Calu3 (cell line): ENCODE data around the gene MARCHF2. TPM values are rescaled to one million over a fixed set of nuclear protein-coding genes. Genes with fewer than 3 reads are reported as not detected.

Experiments
- BruUV-seq: library from RNA; stranded (reverse); fragments of 400-500 nt; replicated peaks from 2 replicates; lab custom pipeline; 2021; lab: Mats Ljungman, UMichigan
- CTCF ChIA-PET: fragments of 300-600 bp; sonication (Branson Sonifier 250); formaldehyde crosslinking; loops from one replicate; lab custom pipeline; 2022; ENCODE audit warnings: antibody characterized with exemption; lab: Charles Lee
- DNase-seq: peaks from one replicate; pipeline ENCODE4 v3.0.0; 2022
- H3K27ac Mint-ChIP-seq: one replicate; pipeline ENCODE4 v1.8.0; 2022; ENCODE audit warnings: mixed read lengths; ENCODE audit not compliant: unreplicated experiment
- H3K27me3 Mint-ChIP-seq: one replicate; pipeline ENCODE4 v1.8.0; 2022; ENCODE audit warnings: mixed read lengths; ENCODE audit not compliant: unreplicated experiment
- H3K36me3 Mint-ChIP-seq: one replicate; pipeline ENCODE4 v1.8.0; 2022; ENCODE audit warnings: mild to moderate bottlenecking, moderate library complexity, mixed read lengths; ENCODE audit not compliant: insufficient read depth, unreplicated experiment
- H3K4me1 Mint-ChIP-seq: one replicate; pipeline ENCODE4 v1.8.0; 2022; ENCODE audit warnings: mild to moderate bottlenecking, low read depth, mixed read lengths; ENCODE audit not compliant: unreplicated experiment
- H3K4me3 Mint-ChIP-seq: one replicate; pipeline ENCODE4 v1.8.0; 2022; ENCODE audit warnings: mild to moderate bottlenecking, low read depth, moderate library complexity, mixed read lengths; ENCODE audit not compliant: unreplicated experiment
- H3K9me3 Mint-ChIP-seq: one replicate; pipeline ENCODE4 v1.8.0; 2022; ENCODE audit warnings: low read depth, mixed read lengths; ENCODE audit not compliant: unreplicated experiment
- intact Hi-C: fragments of 100-400 bp; cut with micrococcal nuclease; formaldehyde crosslinking; loops from one replicate; pipeline ENCODE4 v1.10.0; 2022; ENCODE audit not compliant: unreplicated experiment
- total RNA-seq: library from RNA; stranded (reverse); gene quantifications from 2 replicates; pipeline ENCODE4 v1.2.3, GENCODE V29; 2022
- TF ChIP-seq, protein P1 (sequence below): fragments of 200-600 bp; IDR thresholded peaks from one replicate; pipeline ENCODE4 v1.8.0; 2022; ENCODE audit warnings: antibody characterized with exemption; ENCODE audit not compliant: unreplicated experiment

Gene MARCHF2
- total RNA-seq, 1 experiment from 2014 or later: 10.1 TPM

DNA sequence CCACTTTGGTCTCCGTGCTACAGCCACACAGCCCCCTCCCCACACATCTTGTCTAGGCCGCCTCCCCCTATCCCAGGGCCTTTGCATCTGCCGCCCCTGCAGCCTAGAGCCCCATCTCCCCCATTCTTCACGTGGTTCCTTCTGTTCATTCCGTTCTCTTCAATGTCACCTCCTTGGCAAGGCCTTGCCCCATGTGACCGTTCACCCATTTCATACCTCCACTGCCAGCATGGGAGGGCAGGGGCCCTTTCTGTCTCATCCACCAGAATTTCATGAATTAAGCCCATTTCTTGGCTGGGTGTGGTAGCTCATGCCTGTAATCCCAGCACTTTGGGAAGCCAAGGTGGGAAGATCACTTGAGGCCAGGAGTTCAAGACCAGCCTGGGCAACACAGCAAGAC lies 15.9 kb downstream of the MARCHF2 start:
- CTCF ChIA-PET: no interaction called here
- TF ChIP-seq, protein P1, sequence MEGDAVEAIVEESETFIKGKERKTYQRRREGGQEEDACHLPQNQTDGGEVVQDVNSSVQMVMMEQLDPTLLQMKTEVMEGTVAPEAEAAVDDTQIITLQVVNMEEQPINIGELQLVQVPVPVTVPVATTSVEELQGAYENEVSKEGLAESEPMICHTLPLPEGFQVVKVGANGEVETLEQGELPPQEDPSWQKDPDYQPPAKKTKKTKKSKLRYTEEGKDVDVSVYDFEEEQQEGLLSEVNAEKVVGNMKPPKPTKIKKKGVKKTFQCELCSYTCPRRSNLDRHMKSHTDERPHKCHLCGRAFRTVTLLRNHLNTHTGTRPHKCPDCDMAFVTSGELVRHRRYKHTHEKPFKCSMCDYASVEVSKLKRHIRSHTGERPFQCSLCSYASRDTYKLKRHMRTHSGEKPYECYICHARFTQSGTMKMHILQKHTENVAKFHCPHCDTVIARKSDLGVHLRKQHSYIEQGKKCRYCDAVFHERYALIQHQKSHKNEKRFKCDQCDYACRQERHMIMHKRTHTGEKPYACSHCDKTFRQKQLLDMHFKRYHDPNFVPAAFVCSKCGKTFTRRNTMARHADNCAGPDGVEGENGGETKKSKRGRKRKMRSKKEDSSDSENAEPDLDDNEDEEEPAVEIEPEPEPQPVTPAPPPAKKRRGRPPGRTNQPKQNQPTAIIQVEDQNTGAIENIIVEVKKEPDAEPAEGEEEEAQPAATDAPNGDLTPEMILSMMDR: no peak
- no TSS peak for BruUV-seq
- H3K9me3 Mint-ChIP-seq: no peaks in the 10 kb centered on the region
- intact Hi-C loops: no loop called here
- H3K27me3 Mint-ChIP-seq: no peaks in the 10 kb centered on the region
- H3K4me3 Mint-ChIP-seq: no peak overlapping the region
- H3K36me3 Mint-ChIP-seq: peaks cover 1% of the 10 kb centered on the region
- H3K27ac Mint-ChIP-seq: no peak overlapping the region
- no peaks in the 10 kb centered on the region for H3K4me1 Mint-ChIP-seq
- no peak for DNase-seq

- Mint-ChIP-seq H3K4me3 (no peak overlapping the region), H3K27ac (no peak overlapping the region), H3K9me3 (no peaks in the 10 kb centered on the region), H3K36me3 (no peaks in the 10 kb centered on the region), H3K27me3 (no peaks in the 10 kb centered on the region), H3K4me1 (no peaks in the 10 kb centered on the region)
- DNase-seq: no peak
- intact Hi-C loops: no loop called here
- CTCF ChIA-PET: no interaction called here
- TF ChIP-seq, protein P1: no peak
- BruUV-seq: no TSS peak
Observed at GRCh38 chr19:8429826-8430225, 16.7 kb downstream of the MARCHF2 start.

DNA sequence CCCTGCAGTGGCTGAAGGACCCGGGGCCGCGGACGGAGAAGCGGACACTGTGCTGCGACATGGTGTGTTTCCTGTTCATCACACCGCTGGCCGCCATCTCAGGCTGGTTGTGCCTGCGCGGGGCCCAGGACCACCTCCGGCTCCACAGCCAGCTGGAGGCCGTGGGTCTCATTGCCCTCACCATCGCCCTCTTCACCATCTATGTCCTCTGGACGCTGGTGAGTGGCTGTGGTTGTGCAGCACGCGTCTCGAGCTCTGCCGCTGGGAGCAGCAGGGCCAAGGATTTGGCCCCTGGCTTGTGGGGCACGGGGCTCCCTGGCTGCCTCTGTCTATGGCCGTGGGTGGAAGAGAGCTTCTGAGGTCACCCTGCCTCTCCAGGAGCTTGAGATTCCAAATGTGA lies 17.5 kb downstream of the MARCHF2 start:
- H3K27ac Mint-ChIP-seq: no peak overlapping the region
- no peak for DNase-seq
- H3K9me3 Mint-ChIP-seq: no peaks in the 10 kb centered on the region
- H3K4me1 Mint-ChIP-seq: no peaks in the 10 kb centered on the region
- CTCF ChIA-PET: interaction anchor here (0.7 kb wide), 1 partner anchor 577 kb away, joined by 4 read pairs; no protein-coding TSS in a partner anchor
- TF ChIP-seq, protein P1: no peak
- intact Hi-C loops: no loop called here
- no peaks in the 10 kb centered on the region for H3K36me3 Mint-ChIP-seq
- no peak overlapping the region for H3K4me3 Mint-ChIP-seq
- H3K27me3 Mint-ChIP-seq: no peaks in the 10 kb centered on the region
- BruUV-seq: no TSS peak

- Mint-ChIP-seq H3K4me3 (no peak overlapping the region), H3K4me1 (no peaks in the 10 kb centered on the region), H3K27me3 (no peaks in the 10 kb centered on the region), H3K36me3 (no peaks in the 10 kb centered on the region), H3K9me3 (no peaks in the 10 kb centered on the region), H3K27ac (no peak overlapping the region)
- no TSS peak for BruUV-seq
- CTCF ChIA-PET: interaction anchor here (0.7 kb wide), 1 partner anchor 174 kb away, joined by 4 read pairs; no protein-coding TSS in a partner anchor
- TF ChIP-seq, protein P1: no peak
- intact Hi-C loops: no loop called here
- no peak for DNase-seq
Observed at GRCh38 chr19:8438236-8438635, 25.1 kb downstream of the MARCHF2 start.
